GM18511 (cell line): ENCODE measurements around the gene AFF3.

Experiments used
- ATAC-seq: cut with Tn5 transposase; IDR thresholded peaks from one replicate; pipeline ENCODE4 v1.9.1; 2021; ENCODE audit warnings: mild to moderate bottlenecking, moderate library complexity; ENCODE audit not compliant: unreplicated experiment

Gene AFF3

DNA sequence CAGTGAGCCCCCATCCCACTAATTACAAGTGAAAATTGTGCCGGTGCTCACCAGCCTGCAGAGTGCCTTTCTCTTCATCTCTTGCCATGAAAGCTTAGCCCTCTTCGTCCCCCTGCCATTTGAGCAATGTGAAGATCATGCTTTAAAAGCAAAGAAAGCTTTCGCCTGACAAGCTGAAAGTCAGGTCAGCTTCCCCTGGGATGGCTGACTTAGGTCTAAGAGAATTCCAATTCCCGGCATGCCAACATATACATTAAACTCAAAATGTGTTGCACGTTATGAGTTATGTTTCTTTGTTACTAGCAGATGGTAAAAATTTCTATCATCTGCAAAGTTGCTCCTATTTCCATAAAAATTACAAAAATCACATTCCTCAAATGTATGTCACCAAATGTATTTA is 129.8 kb downstream of the AFF3 start:
- ATAC-seq: no peak

DNA sequence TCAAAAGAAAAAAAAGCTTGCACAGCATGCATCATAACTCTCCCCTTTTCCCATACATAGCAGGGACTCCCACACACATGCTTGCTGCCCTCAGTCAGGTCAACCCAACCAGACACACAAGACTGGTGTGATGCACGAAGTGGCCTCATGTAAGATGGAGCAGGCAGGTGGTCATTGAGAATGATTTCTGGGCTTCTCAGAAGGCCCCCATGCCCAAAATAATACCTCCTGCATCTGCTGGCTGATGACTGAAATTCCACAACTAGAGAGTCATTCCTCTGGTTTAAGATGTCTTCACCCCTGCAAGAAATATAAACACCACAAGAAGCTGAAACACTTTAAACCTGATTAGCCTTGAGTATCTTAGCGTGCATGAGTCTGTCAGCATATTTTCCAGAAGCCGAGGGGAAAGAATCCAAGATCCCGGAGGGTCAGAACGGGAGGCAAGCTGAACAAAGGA is 131.1 kb downstream of the AFF3 start:
- ATAC-seq: no peak

GRCh38 chr2:100010606-100011005 is 131.8 kb downstream of the AFF3 start:
- no peak for ATAC-seq

GRCh38 chr2:100009743-100010142 is 132.6 kb downstream of the AFF3 start:
- no peak for ATAC-seq

DNA sequence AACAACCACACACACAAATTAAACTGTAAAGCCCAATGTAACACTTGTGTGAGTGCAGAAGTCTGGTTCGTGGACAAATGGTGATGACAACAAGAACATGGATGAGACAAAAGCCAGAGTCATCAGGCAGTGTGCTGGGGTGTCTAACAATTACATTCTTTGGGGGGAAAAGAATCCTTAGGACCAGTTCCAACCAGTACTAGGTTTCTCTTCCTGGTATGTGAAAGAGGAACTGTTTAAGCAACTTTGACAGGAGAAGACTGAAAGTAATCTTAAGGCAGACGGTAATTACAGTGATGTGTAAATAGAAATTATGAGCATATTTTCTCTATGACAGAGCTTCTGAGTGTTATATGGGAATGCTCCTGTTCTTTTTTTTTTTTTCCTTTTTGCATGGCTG is 133.4 kb downstream of the AFF3 start:
- ATAC-seq: no peak

DNA sequence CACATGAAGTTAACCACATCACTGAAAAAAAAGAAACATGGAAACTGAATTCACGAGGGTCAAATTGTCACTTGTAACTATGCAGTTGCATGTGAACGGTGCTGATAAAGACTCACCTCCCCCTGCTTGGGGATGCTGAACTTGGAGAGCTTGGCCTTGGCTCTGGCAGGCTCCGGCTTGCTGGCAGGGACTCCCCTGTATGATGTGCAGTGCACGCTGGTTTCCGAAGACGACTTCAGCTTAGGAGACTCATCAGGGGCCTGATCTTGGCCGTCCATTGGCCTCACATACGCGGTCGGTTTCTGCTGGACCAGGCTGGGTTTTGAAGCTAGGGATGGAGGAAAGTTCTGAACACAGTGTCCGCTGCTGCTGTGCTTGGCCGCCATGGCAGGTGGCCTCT is 135.9 kb downstream of the AFF3 start:
- no peak for ATAC-seq

GRCh38 chr2:100004959-100005387 is 137.4 kb downstream of the AFF3 start:
- no peak for ATAC-seq

GRCh38 chr2:100004348-100004884 is 138.0 kb downstream of the AFF3 start:
- ATAC-seq: no peak

GRCh38 chr2:100002059-100002458 is 140.3 kb downstream of the AFF3 start:
- ATAC-seq: no peak

DNA sequence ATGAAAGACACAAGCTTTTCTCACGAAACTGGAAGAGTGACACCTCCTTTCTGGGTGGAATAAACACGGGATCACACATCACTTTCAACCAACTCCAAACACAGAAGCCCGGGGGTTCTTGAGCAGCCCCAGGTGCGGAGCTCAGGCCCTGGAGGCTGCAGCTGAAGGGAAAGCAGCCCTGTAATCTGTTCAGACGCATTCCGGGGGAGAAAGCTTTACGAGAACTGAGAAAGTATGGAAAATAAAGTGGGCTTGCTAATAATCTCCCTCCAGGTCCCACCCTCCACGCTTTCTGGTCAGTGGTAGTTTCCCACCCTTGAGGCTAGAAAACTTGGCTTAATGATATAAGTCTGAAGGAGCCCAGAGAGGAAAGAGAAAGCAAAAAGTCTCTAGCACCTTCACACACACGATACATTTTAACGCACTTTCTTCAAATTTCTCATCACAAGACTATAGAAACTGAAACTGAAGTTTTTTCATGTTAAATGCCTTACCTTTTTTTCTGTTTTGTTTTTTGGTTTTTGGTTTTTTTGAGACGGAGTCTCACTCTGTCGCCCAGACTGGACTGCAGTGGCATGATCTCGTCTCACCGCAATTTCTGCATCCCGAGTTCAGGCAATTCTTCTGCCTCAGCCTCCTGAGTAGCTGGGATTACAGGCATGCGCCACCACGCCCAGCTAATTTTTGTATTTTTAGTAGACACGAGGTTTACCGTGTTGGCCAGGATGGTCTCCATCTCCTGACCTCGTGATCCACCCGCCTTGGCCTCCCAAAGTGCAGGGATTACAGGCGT is 141.3 kb downstream of the AFF3 start:
- ATAC-seq: no peak

DNA sequence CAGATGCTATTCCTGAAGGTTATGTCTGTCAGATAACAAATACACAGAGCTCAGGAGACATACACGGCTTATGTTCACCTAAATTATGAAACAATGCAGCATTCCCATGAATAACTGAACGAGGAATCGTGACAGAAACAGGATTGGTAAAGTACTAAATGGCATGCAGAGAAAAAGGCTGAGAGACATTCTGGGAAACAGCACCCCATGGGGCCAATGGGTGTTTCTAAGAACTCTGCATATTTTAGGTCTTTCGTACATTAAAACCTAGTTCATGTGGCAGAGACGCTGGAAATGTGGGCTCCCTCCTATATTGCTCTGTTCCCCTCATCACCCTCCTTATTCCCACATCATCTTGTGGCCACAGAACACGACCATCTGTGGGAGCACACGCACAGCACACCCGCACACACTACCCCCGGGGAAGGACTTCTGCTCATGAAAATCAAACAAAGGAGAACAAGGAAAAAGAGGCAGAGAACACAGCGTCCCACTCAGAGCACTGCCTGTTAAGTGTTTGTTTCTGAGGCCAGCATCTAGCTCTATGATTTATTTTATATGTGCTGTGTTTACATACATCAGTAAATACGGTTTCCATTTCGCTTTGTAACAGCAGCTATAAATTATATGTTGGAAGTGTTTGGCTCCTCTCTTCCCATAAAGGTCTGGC is 143.6 kb downstream of the AFF3 start:
- no peak for ATAC-seq

DNA sequence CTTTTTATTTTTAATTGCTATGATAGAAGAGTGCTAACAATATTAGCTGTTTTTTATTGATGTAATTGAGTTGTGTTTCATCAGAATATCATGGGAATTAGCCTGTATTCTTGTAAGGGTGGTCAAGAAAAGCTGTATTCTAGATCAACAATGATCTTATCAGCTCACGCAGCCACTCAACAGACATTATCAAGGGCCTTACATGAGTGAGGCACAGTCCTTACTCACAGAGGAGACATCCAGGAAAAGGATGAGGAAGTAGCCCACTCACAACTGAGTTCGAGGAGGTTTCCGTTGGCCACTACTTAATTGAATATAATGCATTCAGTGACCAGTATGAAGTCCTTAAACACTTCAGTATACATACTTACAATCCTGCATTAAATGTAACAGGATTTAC is 152.5 kb downstream of the AFF3 start:
- no peak for ATAC-seq

- ATAC-seq: no peak
Observed at GRCh38 chr2:99988599-99988998, 153.8 kb downstream of the AFF3 start.

DNA sequence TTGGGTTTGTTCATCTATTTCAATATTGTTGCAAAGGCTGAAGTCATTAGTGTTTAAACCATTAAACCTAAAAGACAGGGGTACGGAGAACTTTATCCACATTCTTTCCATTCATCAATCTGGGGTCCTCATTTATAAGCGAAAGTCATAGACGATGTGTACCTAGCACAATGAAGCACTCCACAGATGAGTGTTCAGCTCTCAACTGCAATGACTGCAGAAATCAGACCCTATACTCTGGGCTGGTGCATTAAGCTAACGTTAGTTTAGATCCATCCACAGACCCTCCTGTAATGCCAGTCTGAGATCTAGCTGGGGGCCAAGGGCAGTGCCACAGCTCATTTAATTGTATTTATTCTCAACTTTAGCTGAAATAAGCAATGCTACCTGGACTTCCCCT is 155.2 kb downstream of the AFF3 start:
- ATAC-seq: no peak

DNA sequence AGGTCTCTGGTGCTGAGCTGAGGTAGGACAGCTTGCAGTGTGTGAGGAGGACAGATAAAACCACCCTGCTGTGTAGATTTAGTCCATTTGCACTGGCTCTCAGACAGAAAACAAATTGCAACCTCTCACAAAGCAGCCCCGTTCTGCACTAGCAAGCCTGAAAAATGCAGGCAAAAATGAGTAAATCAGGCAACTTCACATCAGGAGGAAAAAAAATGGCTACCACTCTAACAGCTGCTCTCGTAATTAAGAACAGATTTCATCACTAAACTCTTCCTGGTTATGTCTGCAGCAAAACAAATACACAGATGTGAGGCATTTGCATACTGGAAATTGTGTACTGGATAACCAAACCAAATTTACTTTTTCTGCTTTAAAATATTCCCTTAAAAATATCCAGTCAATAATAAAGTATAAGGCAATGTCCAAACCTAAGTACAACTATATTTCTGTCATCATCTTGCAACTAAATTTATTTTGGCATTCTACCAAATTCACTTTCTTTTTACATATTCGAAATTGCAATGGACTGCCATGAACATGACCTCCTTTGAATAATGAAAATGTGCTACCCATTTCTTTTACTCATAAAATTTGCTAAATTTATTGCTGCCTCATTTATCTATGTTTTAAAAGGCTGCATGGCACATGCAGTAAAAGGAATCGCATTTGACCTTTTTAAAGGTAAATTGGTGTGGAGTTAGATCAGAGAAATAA is 157.4 kb downstream of the AFF3 start:
- no peak for ATAC-seq

- ATAC-seq: no peak
Observed at GRCh38 chr2:99982744-99983143, 159.6 kb downstream of the AFF3 start.

DNA sequence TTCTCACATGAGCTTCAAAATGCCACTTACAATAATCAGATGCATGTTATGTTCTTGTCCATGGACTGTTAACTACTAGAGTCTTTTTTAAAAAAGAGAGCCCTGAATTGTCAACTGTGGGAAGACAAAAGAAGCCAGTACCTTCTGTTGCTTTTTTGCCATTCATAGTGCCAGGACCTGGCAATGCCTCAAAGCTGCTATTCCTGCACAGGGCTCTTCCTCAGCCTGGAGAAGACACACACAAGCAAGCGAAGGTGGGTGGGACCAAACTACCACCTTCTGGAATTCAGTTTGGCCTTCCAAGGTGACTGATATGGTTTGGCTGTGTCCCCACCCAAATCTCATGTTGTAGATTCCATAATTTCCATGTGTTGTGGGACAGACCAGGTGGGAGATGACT is 160.6 kb downstream of the AFF3 start:
- ATAC-seq: no peak

- ATAC-seq: no peak
Observed at GRCh38 chr2:99980176-99980575, 162.2 kb downstream of the AFF3 start.

- ATAC-seq: no peak
Observed at GRCh38 chr2:99977966-99978365, 164.4 kb downstream of the AFF3 start.

GRCh38 chr2:99975386-99975785 is 167.0 kb downstream of the AFF3 start:
- no peak for ATAC-seq

- no peak for ATAC-seq
Observed at GRCh38 chr2:99974682-99975375, 167.6 kb downstream of the AFF3 start.
